GM19372 (cell line): ENCODE results near the gene FREM1.

Source experiments
- ATAC-seq: cut with Tn5 transposase; IDR thresholded peaks from one replicate; pipeline ENCODE4 v1.9.1; 2021; ENCODE audit warnings: mild to moderate bottlenecking, low read depth, moderate library complexity; ENCODE audit not compliant: unreplicated experiment

Gene FREM1

GRCh38 chr9:14913366-14913765 lies 3.1 kb upstream of the FREM1 start:
- ATAC-seq = no peak

GRCh38 chr9:14912859-14913258 lies 2.6 kb upstream of the FREM1 start:
- ATAC-seq = no peak

DNA sequence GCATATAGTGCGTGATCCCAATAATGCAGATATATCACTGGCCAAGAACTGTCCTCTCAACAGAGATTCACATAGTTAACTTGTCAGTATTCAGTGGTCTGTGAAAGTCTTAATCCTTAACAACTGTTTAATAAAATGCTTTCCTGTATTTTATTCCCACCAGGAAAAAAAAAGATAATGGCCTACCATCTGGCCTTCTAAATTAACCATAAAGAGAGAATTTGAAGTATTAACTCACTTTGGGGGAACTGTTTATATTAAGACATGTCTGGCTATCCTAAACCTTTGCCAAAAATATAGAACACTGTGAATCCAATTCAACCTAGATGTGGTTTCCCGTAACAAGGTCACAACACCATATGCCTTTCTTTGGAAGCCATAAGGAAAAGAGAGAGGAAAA lies 818 bp upstream of the FREM1 start:
- no peak for ATAC-seq

GRCh38 chr9:14909601-14909960 lies 647 bp downstream of the FREM1 start:
- ATAC-seq = no peak

GRCh38 chr9:14909181-14909580 lies 1.0 kb downstream of the FREM1 start:
- no peak for ATAC-seq

DNA sequence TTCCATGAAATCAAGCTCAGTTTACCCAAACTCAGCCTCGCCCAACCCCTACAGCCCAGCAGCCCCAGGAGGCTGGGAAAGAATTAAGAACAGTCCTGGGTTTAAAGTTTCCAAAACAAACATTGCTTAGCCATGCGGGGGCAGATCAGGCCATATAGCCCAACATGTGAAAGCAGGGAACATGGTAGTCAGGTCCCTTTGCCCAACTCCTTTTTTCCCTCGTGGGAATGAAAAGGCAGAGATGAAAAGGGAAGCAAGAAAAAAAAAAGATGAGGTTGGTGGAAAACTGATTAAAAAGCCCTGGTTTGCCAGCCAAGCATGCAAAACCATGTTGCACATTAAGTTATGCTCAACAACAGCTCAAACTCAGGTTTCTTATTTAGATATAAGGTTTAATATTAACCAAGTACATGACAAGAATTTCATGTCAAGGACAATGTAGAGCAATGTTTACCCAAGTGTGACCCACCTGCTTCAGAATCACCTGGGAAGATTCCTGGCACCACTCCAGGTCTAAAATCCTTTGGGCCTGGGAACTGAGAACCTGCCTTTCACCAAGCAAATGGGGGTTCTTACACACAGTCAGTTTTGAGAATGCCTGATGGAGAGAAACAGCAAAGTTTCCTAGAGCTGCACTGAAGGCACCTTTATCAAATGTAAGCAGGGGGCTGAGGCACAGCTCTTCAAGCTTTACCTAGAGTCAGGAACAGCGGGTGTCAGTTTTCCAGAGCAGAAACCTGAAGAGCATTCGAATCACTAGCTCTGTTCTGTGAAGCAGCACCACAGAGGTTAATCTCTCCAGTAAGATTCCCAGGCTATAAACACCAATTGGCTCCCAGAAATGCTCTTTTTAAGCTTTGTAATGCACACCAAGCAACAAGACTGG lies 1.7 kb downstream of the FREM1 start:
- no peak for ATAC-seq

DNA sequence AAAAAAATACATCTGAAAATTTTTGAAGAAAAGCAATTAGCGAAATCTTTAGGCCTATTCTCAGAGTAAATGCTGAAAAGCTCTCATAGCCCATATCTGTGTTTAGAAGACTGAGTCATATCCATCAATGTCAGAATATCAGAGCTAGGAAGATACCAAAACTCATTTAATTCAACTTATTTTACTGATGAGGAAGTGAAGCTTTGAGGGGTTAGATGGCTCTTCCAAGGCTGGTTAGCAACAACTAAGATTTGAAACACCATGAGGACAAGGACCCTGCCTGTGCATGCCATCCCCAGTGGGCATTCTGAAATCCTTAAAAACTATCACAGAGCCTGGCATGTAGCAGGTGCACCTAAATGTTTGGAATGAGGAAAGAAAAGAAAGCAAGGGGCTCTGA lies 2.5 kb downstream of the FREM1 start:
- ATAC-seq = no peak

DNA sequence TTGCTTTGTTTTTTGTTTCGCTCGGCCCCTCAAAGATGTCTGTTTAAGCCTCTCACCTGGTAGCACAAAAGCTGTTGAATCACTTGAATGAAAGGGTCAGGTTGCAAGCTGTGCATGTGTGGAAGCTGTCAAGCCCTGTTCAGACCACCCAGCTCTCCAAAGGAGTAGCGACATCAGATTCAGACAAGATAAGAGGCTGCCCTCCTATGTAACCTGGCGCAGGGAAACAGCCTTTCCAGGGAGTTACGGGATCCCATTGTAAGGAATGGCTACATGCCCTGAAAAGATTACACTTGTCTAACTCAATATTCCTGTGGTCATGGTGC lies 2.9 kb downstream of the FREM1 start:
- ATAC-seq = no peak

DNA sequence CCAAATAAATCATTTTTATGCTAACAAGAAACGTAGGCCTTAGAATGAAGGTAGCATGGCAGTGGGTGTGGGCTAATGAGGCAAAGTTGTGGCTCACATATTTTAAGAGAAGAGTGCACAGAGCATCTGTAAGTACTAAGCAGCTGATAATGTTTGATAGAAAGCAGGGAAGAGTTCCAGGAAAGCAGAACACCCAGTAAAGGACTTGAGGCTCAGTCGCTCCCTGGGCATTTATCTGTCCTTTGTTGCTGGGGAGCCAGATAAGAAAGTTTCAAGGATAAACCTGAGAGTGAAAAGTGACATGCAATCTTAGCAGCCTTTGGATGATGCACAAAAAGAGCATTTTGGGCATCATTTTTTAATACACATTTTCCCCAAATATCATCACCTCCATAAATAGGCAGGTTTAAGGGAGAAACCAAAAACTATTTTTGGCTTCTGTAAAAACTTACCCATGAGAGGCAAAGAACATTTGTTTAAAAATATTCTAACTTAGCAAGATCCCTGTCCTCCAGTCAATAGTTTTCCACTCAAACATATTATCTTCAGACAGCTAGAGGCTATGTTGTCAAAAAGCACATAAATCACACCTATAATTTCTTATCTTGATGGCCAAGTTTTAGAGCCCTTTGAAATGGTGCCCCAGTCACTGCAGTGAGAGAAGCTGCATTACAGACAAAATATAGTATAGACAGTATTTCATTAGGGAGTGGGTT lies 3.4 kb downstream of the FREM1 start:
- no peak for ATAC-seq

- no peak for ATAC-seq
These were observed 4.2 kb downstream of the FREM1 start for GRCh38 chr9:14906000-14906399.

DNA sequence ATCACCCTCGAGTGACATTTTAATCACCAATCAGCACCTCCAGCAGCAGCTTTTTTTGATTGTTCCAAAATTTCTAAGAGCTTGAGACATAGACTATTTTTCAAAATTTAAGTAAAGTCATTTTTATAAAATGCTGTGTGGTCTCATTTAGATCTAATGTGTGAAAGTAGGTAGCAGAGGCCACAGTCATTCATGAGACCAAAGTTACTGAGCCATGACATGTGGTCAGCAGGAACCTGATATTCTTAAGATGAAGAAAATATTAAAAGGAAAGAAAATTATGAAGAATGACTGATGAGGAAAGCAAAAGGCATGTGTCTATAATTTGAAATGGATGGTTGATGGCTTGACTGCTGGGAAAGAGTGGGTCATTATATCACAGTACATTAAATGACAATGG lies 7.2 kb downstream of the FREM1 start:
- ATAC-seq = no peak

GRCh38 chr9:14902561-14902960 lies 7.7 kb downstream of the FREM1 start:
- no peak for ATAC-seq

DNA sequence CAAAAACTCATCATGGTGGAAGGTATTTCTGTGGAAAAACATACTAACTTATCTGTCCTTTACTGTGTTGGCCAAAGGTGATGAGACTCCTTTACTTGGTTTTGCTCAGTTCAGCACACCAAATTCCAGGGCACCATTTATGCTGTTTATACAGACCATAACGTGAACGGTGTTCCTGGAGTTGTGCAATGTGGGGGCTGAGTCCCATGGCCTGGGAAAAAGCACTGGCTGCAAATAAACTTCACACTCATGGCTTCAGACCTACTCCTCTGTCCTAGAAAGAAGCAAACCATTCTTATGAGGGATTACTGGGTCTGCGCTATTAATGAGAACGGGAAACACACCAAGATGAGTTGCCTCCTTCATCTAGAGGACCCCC lies 10.4 kb downstream of the FREM1 start:
- no peak for ATAC-seq

DNA sequence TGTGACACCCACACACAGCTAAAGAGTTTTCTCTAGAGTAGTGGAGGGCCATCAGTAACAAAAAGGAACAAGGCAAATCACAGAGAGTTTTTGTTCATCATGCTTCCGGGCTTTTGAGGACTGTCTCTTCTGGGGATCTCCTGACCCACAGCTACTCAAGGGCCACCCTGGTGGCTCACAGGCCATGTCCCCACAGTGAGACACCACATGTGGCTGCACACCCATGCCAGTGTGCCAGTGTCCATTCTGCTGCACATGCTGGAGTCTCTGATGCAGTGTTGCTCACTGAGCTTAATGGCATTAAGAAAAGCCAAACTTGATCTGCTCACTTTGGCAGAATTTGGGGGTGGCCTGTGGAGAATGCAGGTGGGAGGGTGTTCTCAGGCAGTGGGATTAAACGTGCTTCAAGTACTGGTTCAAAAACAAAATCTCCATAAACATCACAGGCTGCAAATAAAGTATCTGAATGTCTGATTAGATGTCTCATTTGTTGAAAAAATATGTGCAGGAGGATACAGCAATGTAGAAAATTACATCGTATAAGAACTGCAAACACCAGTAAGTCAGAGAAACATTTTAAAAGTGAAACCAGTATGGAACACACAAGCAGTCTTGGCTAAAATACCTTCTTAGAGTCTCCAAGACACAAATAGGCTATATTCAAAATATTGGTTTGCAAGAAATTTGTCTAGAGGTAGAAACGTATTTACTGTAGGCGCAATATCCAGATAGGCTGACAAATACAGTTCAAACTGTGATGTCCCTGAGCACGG lies 11.0 kb downstream of the FREM1 start:
- ATAC-seq = no peak

- ATAC-seq = no peak
These were observed 14.4 kb downstream of the FREM1 start for GRCh38 chr9:14895806-14896205.

- ATAC-seq = no peak
These were observed 16.9 kb downstream of the FREM1 start for GRCh38 chr9:14893280-14893679.

- no peak for ATAC-seq
These were observed 18.9 kb downstream of the FREM1 start for GRCh38 chr9:14891332-14891731.

GRCh38 chr9:14889451-14889850 lies 20.8 kb downstream of the FREM1 start:
- no peak for ATAC-seq

DNA sequence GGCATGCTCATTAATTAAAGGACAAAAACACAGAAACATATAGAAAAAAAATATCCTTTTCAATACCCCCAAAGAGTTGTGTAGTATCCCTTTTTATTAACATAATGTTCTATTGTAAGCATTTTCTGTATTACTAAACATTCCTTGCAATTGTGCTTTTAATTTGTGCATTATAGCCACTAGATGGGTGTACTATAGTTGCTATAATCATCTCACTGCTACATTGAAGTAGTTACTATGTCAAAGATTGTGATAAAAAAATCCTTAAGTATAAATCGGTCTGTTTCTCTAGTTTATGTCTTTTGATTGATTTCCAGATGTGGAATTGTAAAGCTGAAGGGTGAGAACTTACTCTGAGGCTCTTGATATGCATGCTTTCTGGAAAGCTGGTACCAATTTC lies 21.4 kb downstream of the FREM1 start:
- ATAC-seq = no peak

DNA sequence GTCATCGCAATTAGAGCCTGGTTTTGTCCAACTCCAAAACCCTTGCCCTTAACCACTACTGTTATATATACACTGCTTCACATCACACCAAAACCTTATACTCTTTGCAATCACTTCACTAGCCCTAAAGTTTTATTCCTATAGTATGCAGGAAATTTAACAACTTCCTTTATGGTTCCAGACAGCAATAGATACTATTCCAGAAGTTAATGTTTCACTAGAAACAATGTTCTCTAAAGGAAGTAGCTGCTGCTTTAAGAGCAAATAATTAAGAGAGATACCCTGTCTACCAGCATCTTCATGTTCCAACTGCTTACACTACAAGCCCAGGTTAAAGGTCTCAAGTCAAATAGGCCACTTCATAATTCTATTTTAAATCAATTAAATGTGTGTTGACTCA lies 22.0 kb downstream of the FREM1 start:
- no peak for ATAC-seq

- ATAC-seq = no peak
These were observed 23.1 kb downstream of the FREM1 start for GRCh38 chr9:14887149-14887548.
